ENCODE measurements around the gene BCKDK. TPM values are rescaled to one million over a fixed set of nuclear protein-coding genes. Genes with fewer than 3 reads are reported as not detected.

Gene BCKDK
- total RNA-seq, 1 experiment from 2014 or later, result 47.7 TPM

- no TSS peak for BruUV-seq (replicated peaks)
- Histone ChIP-seq H3K27ac (ENCODE audit: low read length) (no peak overlapping the region), H3K4me2 (ENCODE audit: low read length) (no peak overlapping the region)
Observed at GRCh38 chr16:31131416-31131815, 23.2 kb downstream of the BCKDK start.

GRCh38 chr16:31131841-31132271 lies 23.7 kb downstream of the BCKDK start:
- no peak overlapping the region for H3K4me3 ChIP-seq (ENCODE audit: low read length)
- no peaks in the 10 kb centered on the region for H3F3A ChIP-seq (ENCODE audit: low read length, unreplicated experiment)
- intact Hi-C loops (cut with micrococcal nuclease), result no loop called here
- H3K9me3 ChIP-seq (ENCODE audit: low read length), result no peaks in the 10 kb centered on the region
- no peaks in the 10 kb centered on the region for H3K27me3 ChIP-seq (ENCODE audit: low read length)
- no peak overlapping the region for H2AFZ ChIP-seq (ENCODE audit: low read length)
- H3K27ac ChIP-seq (ENCODE audit: low read length), result no peak overlapping the region
- TF ChIP-seq EZH2phosphoT487 (IDR thresholded peaks at IDR 0.05; ENCODE audit: borderline replicate concordance, low read length), result no peak
- TF ChIP-seq CTCF (conservative IDR thresholded peaks at IDR 0.05; ENCODE audit: low read depth, low read length), result no peak
- TF ChIP-seq EZH2 (IDR thresholded peaks at IDR 0.05; ENCODE audit: low read length, unreplicated experiment), result no peak
- ATAC-seq (no peak), DNase-seq (no peak)
- no peaks in the 10 kb centered on the region for H3K79me2 ChIP-seq (ENCODE audit: low read length)
- ChIA-PET POLR2A (ENCODE audit: unreplicated experiment) (interaction anchor here (0.6 kb wide), 2 partner anchors 10 to 14 kb away, joined by 3 to 5 read pairs; no protein-coding TSS in a partner anchor), CTCF (no interaction called here)
- H3K9ac ChIP-seq (ENCODE audit: low read length), result no peak overlapping the region
- H3K9me2 ChIP-seq (replicated peaks; ENCODE audit: low read length), result no peaks in the 10 kb centered on the region
- peaks cover 34% of the 10 kb centered on the region for H3K4me1 ChIP-seq (ENCODE audit: insufficient read depth, low read length)
- H3K36me3 ChIP-seq (ENCODE audit: low read depth, low read length), result no peaks in the 10 kb centered on the region; the same call in 1 of the 2 replicates
- BruUV-seq (replicated peaks), result no TSS peak
- no peaks in the 10 kb centered on the region for H4K20me1 ChIP-seq (ENCODE audit: low read length)
- H3K4me2 ChIP-seq (ENCODE audit: low read length), result no peak overlapping the region

More at GRCh38 chr16:31131416-31131815, 23.2 kb downstream of the BCKDK start:
- H3F3A ChIP-seq (ENCODE audit: low read length, unreplicated experiment), result no peaks in the 10 kb centered on the region
- H4K20me1 ChIP-seq (ENCODE audit: low read length), result no peaks in the 10 kb centered on the region
- H3K36me3 ChIP-seq (ENCODE audit: low read depth, low read length), result no peaks in the 10 kb centered on the region; the same call in 1 of the 2 replicates
- intact Hi-C loops (cut with micrococcal nuclease), result no loop called here
- H3K4me3 ChIP-seq (ENCODE audit: low read length), result no peak overlapping the region
- ChIA-PET POLR2A (ENCODE audit: unreplicated experiment) (interaction anchor here (0.6 kb wide), 2 partner anchors 11 to 13 kb away, joined by 3 to 5 read pairs; no protein-coding TSS in a partner anchor), CTCF (no interaction called here)
- no peak for ATAC-seq
- no peaks in the 10 kb centered on the region for H3K27me3 ChIP-seq (ENCODE audit: low read length)
- H3K9ac ChIP-seq (ENCODE audit: low read length), result no peak overlapping the region
- no peak for DNase-seq
- H3K4me1 ChIP-seq (ENCODE audit: insufficient read depth, low read length), result peaks cover 34% of the 10 kb centered on the region
- no peaks in the 10 kb centered on the region for H3K79me2 ChIP-seq (ENCODE audit: low read length)
- no peak for TF ChIP-seq CTCF (conservative IDR thresholded peaks at IDR 0.05; ENCODE audit: low read depth, low read length)
- no peak for TF ChIP-seq EZH2 (IDR thresholded peaks at IDR 0.05; ENCODE audit: low read length, unreplicated experiment)
- TF ChIP-seq EZH2phosphoT487 (IDR thresholded peaks at IDR 0.05; ENCODE audit: borderline replicate concordance, low read length), result no peak
- H3K9me3 ChIP-seq (ENCODE audit: low read length), result no peaks in the 10 kb centered on the region
- no peak overlapping the region for H2AFZ ChIP-seq (ENCODE audit: low read length)
- no peaks in the 10 kb centered on the region for H3K9me2 ChIP-seq (replicated peaks; ENCODE audit: low read length)

GRCh38 chr16:31132303-31132979 lies 24.3 kb downstream of the BCKDK start:
- ATAC-seq (no peak), DNase-seq (no peak)
- intact Hi-C loops (cut with micrococcal nuclease), result no loop called here
- no peak overlapping the region for H3K4me3 ChIP-seq (ENCODE audit: low read length)
- H3F3A ChIP-seq (ENCODE audit: low read length, unreplicated experiment), result no peaks in the 10 kb centered on the region
- H3K27me3 ChIP-seq (ENCODE audit: low read length), result no peaks in the 10 kb centered on the region
- H3K36me3 ChIP-seq (ENCODE audit: low read depth, low read length), result no peaks in the 10 kb centered on the region; the same call in 1 of the 2 replicates
- peaks cover 34% of the 10 kb centered on the region for H3K4me1 ChIP-seq (ENCODE audit: insufficient read depth, low read length)
- POLR2A ChIA-PET (ENCODE audit: unreplicated experiment), result no interaction called here
- CTCF ChIA-PET, result no interaction called here
- H3K9me2 ChIP-seq (replicated peaks; ENCODE audit: low read length), result no peaks in the 10 kb centered on the region
- H3K9me3 ChIP-seq (ENCODE audit: low read length), result no peaks in the 10 kb centered on the region
- no peak overlapping the region for H3K27ac ChIP-seq (ENCODE audit: low read length)
- no peak overlapping the region for H2AFZ ChIP-seq (ENCODE audit: low read length)
- no peaks in the 10 kb centered on the region for H3K79me2 ChIP-seq (ENCODE audit: low read length)
- no peak overlapping the region for H3K9ac ChIP-seq (ENCODE audit: low read length)
- H4K20me1 ChIP-seq (ENCODE audit: low read length), result no peaks in the 10 kb centered on the region
- H3K4me2 ChIP-seq (ENCODE audit: low read length), result no peak overlapping the region
- TF ChIP-seq CTCF (conservative IDR thresholded peaks at IDR 0.05; ENCODE audit: low read depth, low read length), result no peak
- TF ChIP-seq EZH2 (IDR thresholded peaks at IDR 0.05; ENCODE audit: low read length, unreplicated experiment), result no peak
- TF ChIP-seq EZH2phosphoT487 (IDR thresholded peaks at IDR 0.05; ENCODE audit: borderline replicate concordance, low read length), result no peak
- no TSS peak for BruUV-seq (replicated peaks)
